Tibial nerve (tissue), 4 donors: Measurements from ENCODE around the gene HIRIP3. TPM values are rescaled to one million over a fixed set of nuclear protein-coding genes. Genes with fewer than 3 reads are reported as not detected.

Experiments
- DNase-seq, 2 donors: peaks; one replicate each; pipeline ENCODE4 v3.0.0-alpha.2; 2019; ENCODE audit warnings: low spot score in 2 of 2
- H3K27ac ChIP-seq, 4 donors: fragments of 200-600 bp; sonication (generic) in 3 of 4; one replicate each; pipeline ENCODE4 v1.5.1; 2017 to 2019; ENCODE audit warnings: mild to moderate bottlenecking in 1 of 4
- H3K27me3 ChIP-seq, 2 donors: fragments of 200-600 bp; sonication (generic) in 1 of 2; one replicate each; pipeline versions ENCODE4 v1.5.1 to v1.6.0; 2017 to 2019
- H3K36me3 ChIP-seq, 3 donors: fragments of 200-600 bp; sonication (generic); one replicate each; pipeline ENCODE4 v1.5.1; 2018 to 2019
- H3K4me1 ChIP-seq, 4 donors: fragments of 200-600 bp; sonication (generic) in 3 of 4; one replicate each; pipeline ENCODE4 v1.5.1; 2017 to 2019
- H3K4me3 ChIP-seq, 4 donors: fragments of 200-600 bp; sonication (generic) in 3 of 4; one replicate each; pipeline ENCODE4 v1.5.1; 2017 to 2019; ENCODE audit warnings: mild to moderate bottlenecking in 1 of 4, moderate library complexity in 1 of 4
- H3K9me3 ChIP-seq, 4 donors: fragments of 200-600 bp; sonication (generic) in 3 of 4; one replicate each; pipeline ENCODE4 v1.5.1; 2017 to 2019
- EP300 ChIP-seq, 2 donors: sonication (generic); formaldehyde crosslinking; IDR thresholded peaks; one replicate each; pipeline ENCODE4 v1.6.1; 2017; ENCODE audit warnings: antibody characterized with exemption in 2 of 2, mild to moderate bottlenecking in 1 of 2
- POLR2A ChIP-seq, 2 donors: fragments of 450-650 bp; IDR thresholded peaks; one replicate each; pipeline ENCODE4 v1.6.1; 2017; ENCODE audit warnings: antibody characterized with exemption in 2 of 2, mild to moderate bottlenecking in 2 of 2, moderate library complexity in 2 of 2
- WGBS, 2 donors: methylation state at CpG; one replicate each; pipeline ENCODE4 v1.1.5; 2018; 5-methylcytosine and 5-hydroxymethylcytosine counted together
- total RNA-seq, 4 donors: library from RNA; depleted of rRNA; stranded (reverse); fragments of >200 nt; gene quantifications; one replicate each; pipeline ENCODE4 v1.1.0, GENCODE V29; 2016
- TF ChIP-seq, protein P1 (sequence below), 5 experiments: fragments of 200-600 bp in 3 of 5; fragments of 450-650 bp in 2 of 5; sonication (generic) in 3 of 5; IDR thresholded peaks; one replicate each; pipeline ENCODE4 v1.5.1; 2016 to 2019; ENCODE audit warnings: antibody characterized with exemption in 5 of 5, mild to moderate bottlenecking in 3 of 5, moderate library complexity in 2 of 5

Gene HIRIP3
- total RNA-seq, 4 donors from 2014 or later: 12.6 to 26.7 (median 22.6) TPM

- Histone ChIP-seq H3K9me3 (no peaks in the 10 kb centered on the region), H3K4me1 (peaks cover 0 to 8% (median 2%) of the 10 kb centered on the region in 4 donors), H3K4me3 (no peak overlapping the region), H3K27me3 (no peaks in the 10 kb centered on the region), H3K36me3 (peaks cover 10 to 100% (median 41%) of the 10 kb centered on the region in 3 donors), H3K27ac (no peak overlapping the region)
- no peak for DNase-seq
- 83 to 87% methylated on average over 23 of the region's 23 CpGs for WGBS, 2 donors
- TF ChIP-seq, protein P1, sequence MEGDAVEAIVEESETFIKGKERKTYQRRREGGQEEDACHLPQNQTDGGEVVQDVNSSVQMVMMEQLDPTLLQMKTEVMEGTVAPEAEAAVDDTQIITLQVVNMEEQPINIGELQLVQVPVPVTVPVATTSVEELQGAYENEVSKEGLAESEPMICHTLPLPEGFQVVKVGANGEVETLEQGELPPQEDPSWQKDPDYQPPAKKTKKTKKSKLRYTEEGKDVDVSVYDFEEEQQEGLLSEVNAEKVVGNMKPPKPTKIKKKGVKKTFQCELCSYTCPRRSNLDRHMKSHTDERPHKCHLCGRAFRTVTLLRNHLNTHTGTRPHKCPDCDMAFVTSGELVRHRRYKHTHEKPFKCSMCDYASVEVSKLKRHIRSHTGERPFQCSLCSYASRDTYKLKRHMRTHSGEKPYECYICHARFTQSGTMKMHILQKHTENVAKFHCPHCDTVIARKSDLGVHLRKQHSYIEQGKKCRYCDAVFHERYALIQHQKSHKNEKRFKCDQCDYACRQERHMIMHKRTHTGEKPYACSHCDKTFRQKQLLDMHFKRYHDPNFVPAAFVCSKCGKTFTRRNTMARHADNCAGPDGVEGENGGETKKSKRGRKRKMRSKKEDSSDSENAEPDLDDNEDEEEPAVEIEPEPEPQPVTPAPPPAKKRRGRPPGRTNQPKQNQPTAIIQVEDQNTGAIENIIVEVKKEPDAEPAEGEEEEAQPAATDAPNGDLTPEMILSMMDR (IDR thresholded peaks at IDR 0.05): no peak
- TF ChIP-seq EP300 (IDR thresholded peaks at IDR 0.05) (no peak), POLR2A (IDR thresholded peaks at IDR 0.05) (no peak)
Observed at GRCh38 chr16:29989111-29989858, 6.1 kb downstream of the HIRIP3 start.

GRCh38 chr16:29988346-29989075 is 6.9 kb downstream of the HIRIP3 start:
- Histone ChIP-seq H3K4me1 (peaks cover 0 to under 1% (median 0%) of the 10 kb centered on the region in 4 donors), H3K27ac (no peak overlapping the region), H3K36me3 (peaks cover 13 to 100% (median 48%) of the 10 kb centered on the region in 3 donors), H3K27me3 (no peaks in the 10 kb centered on the region), H3K9me3 (no peaks in the 10 kb centered on the region), H3K4me3 (no peak overlapping the region)
- no peak for TF ChIP-seq EP300 (IDR thresholded peaks at IDR 0.05)
- TF ChIP-seq, protein P1 (IDR thresholded peaks at IDR 0.05): no peak
- no peak for TF ChIP-seq POLR2A (IDR thresholded peaks at IDR 0.05)
- 78 to 80% methylated on average over 17 of the region's 17 CpGs for WGBS, 2 donors
- no peak for DNase-seq

DNA sequence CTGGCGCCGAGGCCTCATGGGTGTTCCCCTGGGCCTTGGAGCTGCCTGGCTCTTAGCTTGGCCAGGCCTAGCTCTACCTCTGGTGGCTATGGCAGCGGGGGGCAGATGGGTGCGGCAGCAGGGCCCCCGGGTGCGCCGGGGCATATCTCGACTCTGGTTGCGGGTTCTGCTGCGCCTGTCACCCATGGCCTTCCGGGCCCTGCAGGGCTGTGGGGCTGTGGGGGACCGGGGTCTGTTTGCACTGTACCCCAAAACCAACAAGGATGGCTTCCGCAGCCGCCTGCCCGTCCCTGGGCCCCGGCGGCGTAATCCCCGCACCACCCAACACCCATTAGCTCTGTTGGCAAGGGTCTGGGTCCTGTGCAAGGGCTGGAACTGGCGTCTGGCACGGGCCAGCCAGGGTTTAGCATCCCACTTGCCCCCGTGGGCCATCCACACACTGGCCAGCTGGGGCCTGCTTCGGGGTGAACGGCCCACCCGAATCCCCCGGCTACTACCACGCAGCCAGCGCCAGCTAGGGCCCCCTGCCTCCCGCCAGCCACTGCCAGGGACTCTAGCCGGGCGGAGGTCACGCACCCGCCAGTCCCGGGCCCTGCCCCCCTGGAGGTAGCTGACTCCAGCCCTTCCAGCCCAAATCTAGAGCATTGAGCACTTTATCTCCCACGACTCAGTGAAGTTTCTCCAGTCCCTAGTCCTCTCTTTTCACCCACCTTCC is 7.9 kb downstream of the HIRIP3 start:
- TF ChIP-seq EP300 (IDR thresholded peaks at IDR 0.05) (no peak), POLR2A (IDR thresholded peaks at IDR 0.05) (no peak)
- TF ChIP-seq, protein P1 (IDR thresholded peaks at IDR 0.05): no peak
- H3K36me3 ChIP-seq: peaks cover 13 to 100% (median 55%) of the 10 kb centered on the region in 3 donors
- 86 to 93% methylated on average over 29 to 33 of the region's 35 CpGs for WGBS, 2 donors
- no peak for DNase-seq
- H3K27me3 ChIP-seq: no peaks in the 10 kb centered on the region
- H3K9me3 ChIP-seq: no peaks in the 10 kb centered on the region
- no peak overlapping the region for H3K27ac ChIP-seq
- no peak overlapping the region for H3K4me3 ChIP-seq
- H3K4me1 ChIP-seq: no peaks in the 10 kb centered on the region

GRCh38 chr16:29986931-29987330 is 8.5 kb downstream of the HIRIP3 start:
- WGBS, 2 donors: 86% methylated on average over 4 to 5 of the region's 5 CpGs
- Histone ChIP-seq H3K4me1 (no peaks in the 10 kb centered on the region), H3K27me3 (no peaks in the 10 kb centered on the region), H3K9me3 (no peaks in the 10 kb centered on the region), H3K36me3 (peaks cover 12 to 100% (median 57%) of the 10 kb centered on the region in 3 donors), H3K27ac (no peak overlapping the region), H3K4me3 (no peak overlapping the region)
- TF ChIP-seq, protein P1 (IDR thresholded peaks at IDR 0.05): no peak
- no peak for TF ChIP-seq EP300 (IDR thresholded peaks at IDR 0.05)
- no peak for TF ChIP-seq POLR2A (IDR thresholded peaks at IDR 0.05)
- no peak for DNase-seq
